IPS-18a (cell line): ENCODE data around the gene JAK2.

Experiments
- H3K27ac ChIP-seq: one replicate; pipeline ENCODE4 v1.5.1; 2013; ENCODE audit warnings: low read length
- H3K27me3 ChIP-seq: one replicate; pipeline ENCODE4 v1.6.1; 2013; ENCODE audit warnings: mild to moderate bottlenecking, low read length; ENCODE audit not compliant: control insufficient read depth, insufficient read depth
- H3K36me3 ChIP-seq: one replicate; pipeline ENCODE4 v1.6.1; 2013; ENCODE audit warnings: low read depth, low read length; ENCODE audit not compliant: control insufficient read depth
- H3K4me1 ChIP-seq: one replicate; pipeline ENCODE4 v1.6.1; 2013; ENCODE audit warnings: low read depth, low read length; ENCODE audit not compliant: control insufficient read depth
- H3K4me3 ChIP-seq: one replicate; pipeline ENCODE4 v1.5.1; 2013; ENCODE audit warnings: low read length
- H3K9ac ChIP-seq: one replicate; pipeline ENCODE4 v1.6.1; 2013; ENCODE audit warnings: mild to moderate bottlenecking, low read length, moderate library complexity
- H3K9me3 ChIP-seq: one replicate; pipeline ENCODE4 v1.6.1; 2013; ENCODE audit warnings: low read depth, low read length; ENCODE audit not compliant: control insufficient read depth

The JAK2 gene

DNA sequence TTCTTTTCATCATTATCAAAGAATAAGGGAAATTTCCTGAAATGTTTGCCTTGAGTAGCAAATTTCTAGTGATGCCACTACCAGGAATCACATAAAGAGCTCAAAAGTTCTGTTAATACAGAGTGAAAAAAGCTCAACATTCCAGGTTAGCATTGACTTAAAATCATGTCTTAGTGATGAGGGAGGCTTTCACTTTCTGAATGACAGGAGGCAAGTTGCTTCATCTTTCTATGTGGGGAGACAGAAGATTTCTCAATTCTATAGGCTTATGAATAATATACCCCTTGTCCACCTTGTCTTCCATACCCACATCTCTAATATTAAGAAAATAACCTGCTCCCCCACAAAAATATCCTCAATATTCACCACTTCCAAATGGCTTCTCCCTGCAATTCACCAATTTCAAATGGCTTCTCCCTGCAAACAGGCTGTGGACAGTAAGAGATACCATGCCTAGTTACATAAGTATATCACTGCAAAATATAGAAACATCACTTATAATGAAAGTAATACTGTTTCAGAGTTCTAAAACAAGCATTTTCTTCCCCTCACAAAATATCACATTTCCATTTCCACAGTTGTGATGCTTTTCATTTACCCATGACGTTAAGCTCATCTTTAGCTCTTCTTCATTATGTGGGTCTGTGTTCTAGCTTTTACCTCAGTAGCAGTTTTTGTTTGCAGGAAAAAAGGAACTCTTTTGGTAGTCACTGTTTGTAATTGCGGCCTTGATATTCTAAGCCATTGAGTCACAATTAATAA, 2.2 kb upstream of the JAK2 start:
- no peaks in the 10 kb centered on the region for H3K36me3 ChIP-seq
- H3K27me3 ChIP-seq: peaks cover 35% of the 10 kb centered on the region
- no peak overlapping the region for H3K4me3 ChIP-seq
- H3K9me3 ChIP-seq: no peaks in the 10 kb centered on the region
- H3K9ac ChIP-seq: no peak overlapping the region
- peaks cover 14% of the 10 kb centered on the region for H3K4me1 ChIP-seq
- no peak overlapping the region for H3K27ac ChIP-seq

DNA sequence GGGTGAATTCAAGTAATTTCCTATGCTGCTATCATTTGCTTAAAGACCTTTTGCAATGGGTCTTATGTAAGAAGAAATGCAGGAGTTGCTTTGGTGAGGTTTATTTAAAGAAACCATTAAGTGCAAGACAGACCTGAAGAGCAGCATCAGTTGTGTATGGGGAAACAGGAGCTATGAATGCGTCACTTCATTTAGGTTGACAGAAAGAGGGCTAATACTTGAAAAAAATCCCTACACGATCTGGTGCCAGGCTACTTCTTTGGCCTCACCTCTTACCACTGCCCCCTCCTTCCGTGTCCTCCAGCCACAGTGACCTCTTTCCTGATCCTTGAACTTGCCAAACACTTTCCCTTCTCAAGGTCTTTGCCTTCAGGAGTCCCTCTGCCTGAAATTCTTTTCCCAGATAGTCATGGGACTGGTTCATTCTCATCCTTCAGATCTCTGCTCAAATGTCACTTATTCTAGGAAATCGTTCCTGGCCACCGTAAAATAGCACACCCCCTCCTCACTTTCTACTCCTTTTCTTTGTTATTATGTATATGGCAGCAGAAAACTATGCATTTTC, 1.4 kb upstream of the JAK2 start:
- Histone ChIP-seq H3K9me3 (no peaks in the 10 kb centered on the region), H3K36me3 (no peaks in the 10 kb centered on the region), H3K4me1 (peaks cover 14% of the 10 kb centered on the region), H3K27me3 (peaks cover 35% of the 10 kb centered on the region), H3K27ac (no peak overlapping the region), H3K4me3 (peak overlapping the region; percentile 80), H3K9ac (peak overlapping the region; percentile 53)

DNA sequence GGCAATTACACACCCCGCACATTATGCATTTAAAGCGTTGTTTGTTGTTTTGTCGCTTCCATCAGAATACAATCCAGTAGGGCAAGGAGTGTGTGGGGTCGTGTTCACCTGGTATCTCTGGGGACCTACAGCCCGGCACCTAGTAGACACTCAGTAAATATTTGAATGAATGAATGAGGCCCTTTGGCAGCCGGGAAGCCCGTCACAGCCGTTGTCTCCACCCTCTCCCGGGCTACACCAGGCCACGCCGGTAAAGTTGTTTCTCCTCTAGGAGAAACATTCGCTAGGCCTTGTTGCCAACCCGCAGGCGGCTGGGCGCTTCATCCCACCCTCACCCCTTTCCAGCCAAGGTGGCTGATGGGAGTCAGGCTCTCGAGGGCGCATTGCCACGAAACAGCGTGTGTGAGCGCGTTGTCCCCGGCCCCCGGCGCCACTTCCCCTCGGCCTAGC, 876 bp upstream of the JAK2 start:
- peaks cover 35% of the 10 kb centered on the region for H3K27me3 ChIP-seq
- peaks cover 14% of the 10 kb centered on the region for H3K4me1 ChIP-seq
- H3K36me3 ChIP-seq: no peaks in the 10 kb centered on the region
- H3K27ac ChIP-seq: no peak overlapping the region
- no peaks in the 10 kb centered on the region for H3K9me3 ChIP-seq
- H3K9ac ChIP-seq: peak overlapping the region; percentile 53
- peak overlapping the region; percentile 80 for H3K4me3 ChIP-seq

DNA sequence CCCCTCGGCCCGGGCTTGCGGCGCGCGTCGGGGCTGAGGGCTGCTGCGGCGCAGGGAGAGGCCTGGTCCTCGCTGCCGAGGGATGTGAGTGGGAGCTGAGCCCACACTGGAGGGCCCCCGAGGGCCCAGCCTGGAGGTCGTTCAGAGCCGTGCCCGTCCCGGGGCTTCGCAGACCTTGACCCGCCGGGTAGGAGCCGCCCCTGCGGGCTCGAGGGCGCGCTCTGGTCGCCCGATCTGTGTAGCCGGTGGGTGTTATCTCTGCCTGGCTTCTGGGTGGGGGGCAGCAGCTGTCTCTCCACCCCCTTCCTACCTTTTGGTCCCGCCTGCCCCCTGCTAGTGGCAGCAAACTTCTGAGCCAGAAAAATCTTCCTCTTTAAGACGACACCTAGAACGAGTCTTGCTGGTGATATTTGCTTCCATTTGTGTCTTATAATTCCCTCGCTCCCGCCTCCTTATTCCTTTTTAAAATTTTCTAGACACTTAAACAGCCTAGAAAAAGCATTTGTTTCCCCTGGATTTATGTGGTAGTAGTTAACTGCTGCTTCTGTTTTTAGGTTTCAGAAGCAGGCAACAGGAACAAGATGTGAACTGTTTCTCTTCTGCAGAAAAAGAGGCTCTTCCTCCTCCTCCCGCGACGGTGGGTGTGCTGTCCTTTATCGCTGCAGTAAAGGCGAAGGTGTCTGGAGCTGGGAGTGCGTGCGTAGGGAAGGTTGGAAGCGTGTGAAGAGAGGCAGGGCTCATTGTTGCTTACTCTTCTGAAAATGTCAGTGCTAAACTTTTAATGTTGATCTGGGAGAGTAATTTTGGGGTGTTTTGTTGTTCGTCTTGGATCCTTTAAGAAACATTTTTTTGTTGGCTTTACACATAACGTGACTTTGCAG, 554 bp downstream of the JAK2 start:
- Histone ChIP-seq H3K27ac (no peak overlapping the region), H3K4me3 (peak overlapping the region; percentile 80), H3K4me1 (peaks cover 14% of the 10 kb centered on the region)

DNA sequence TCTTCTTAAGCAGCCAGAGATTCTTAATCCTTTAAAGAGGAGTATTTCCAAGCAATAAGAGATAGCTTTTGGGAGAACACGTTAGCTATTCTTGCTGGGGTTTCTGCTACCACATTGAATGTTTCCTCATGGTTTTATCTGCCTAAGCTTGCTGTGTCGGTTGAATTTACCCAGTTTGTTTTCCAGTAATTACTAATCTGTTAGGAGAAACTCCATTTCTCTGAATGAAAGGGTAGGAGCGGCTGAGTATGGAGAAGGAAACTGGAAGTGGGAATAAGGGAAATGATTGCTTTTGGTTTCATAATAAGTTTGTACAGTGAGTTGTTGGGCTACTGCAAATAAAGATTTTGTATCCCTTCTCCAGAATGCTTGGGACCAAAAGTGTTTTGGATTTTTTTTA, 1.2 kb downstream of the JAK2 start:
- Histone ChIP-seq H3K9ac (no peak overlapping the region), H3K27ac (no peak overlapping the region)

More for the DNA sequence above, 554 bp downstream of the JAK2 start:
- H3K9me3 ChIP-seq: no peaks in the 10 kb centered on the region
- H3K27me3 ChIP-seq: peaks cover 35% of the 10 kb centered on the region
- peak overlapping the region; percentile 34 for H3K9ac ChIP-seq
- no peaks in the 10 kb centered on the region for H3K36me3 ChIP-seq

DNA sequence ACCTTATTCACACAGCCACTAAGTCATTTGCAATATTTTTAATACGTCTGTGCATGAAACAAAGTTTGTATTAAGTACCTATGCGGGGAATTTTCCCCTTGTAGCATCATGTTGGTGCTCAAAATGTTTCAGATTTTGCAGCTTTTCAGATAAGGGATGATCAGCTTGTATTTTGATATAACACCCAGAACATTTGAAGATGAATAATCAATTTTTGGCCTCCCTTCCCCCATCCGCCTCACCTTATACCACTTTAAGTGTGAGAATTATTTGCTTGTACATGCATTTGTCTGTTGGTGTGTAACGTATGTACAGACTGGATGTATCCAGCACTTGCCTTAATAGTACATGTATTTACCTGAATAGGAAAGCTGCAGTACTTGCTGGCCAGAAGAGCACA, 1.7 kb downstream of the JAK2 start:
- no peaks in the 10 kb centered on the region for H3K36me3 ChIP-seq
- no peak overlapping the region for H3K9ac ChIP-seq
- H3K27me3 ChIP-seq: peaks cover 35% of the 10 kb centered on the region
- no peak overlapping the region for H3K4me3 ChIP-seq
- peaks cover 14% of the 10 kb centered on the region for H3K4me1 ChIP-seq
- no peak overlapping the region for H3K27ac ChIP-seq
- no peaks in the 10 kb centered on the region for H3K9me3 ChIP-seq

More for the DNA sequence above, 1.2 kb downstream of the JAK2 start:
- Histone ChIP-seq H3K4me3 (peak overlapping the region; percentile 80), H3K27me3 (peaks cover 35% of the 10 kb centered on the region), H3K4me1 (peaks cover 14% of the 10 kb centered on the region), H3K9me3 (no peaks in the 10 kb centered on the region), H3K36me3 (no peaks in the 10 kb centered on the region)

DNA sequence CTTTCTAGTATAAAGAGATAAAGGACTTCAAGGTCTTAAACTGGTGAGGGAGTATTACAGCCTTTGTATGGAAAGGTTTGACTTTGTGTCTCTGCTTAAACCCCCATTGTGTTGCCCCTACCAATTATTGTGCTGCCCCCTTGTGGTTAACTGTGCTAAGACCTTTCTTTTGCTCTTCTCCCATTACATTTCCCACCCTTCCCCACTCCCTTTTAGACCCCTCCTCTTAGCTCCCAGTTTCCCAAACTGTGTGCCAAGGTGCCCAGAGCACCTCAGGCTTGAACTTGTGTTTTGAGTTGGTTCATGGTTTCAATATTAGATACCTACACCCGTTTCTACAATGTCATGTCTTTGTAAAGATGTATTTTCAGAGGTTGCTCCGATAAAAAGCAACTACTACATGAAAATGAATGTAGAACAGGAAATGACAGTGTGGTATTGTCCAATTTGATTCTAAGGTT, 2.9 kb downstream of the JAK2 start:
- Histone ChIP-seq H3K9ac (no peak overlapping the region), H3K27ac (no peak overlapping the region), H3K4me1 (peaks cover 14% of the 10 kb centered on the region), H3K36me3 (no peaks in the 10 kb centered on the region), H3K4me3 (no peak overlapping the region), H3K9me3 (no peaks in the 10 kb centered on the region), H3K27me3 (peaks cover 31% of the 10 kb centered on the region)

DNA sequence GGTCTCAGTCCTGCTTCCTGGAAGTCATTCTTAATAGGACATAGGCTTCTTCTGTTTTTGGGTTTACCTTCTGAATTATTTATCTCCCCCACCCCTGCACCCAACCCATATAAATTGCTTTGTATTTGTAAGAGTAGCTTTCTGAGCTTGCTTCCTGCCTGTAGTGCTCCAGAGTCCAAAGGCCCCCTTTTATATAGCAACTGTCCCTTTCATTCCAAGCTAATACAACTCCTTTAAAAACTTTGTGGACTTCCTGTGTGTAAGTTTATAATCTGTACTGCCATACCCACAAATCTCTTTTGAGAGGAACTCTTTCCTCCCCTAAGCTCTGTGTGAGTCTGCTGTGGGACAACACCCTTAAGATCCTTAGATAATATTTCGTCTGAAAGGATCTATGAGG, 7.8 kb downstream of the JAK2 start:
- Histone ChIP-seq H3K9ac (no peak overlapping the region), H3K27me3 (no peaks in the 10 kb centered on the region), H3K27ac (no peak overlapping the region), H3K36me3 (no peaks in the 10 kb centered on the region), H3K9me3 (no peaks in the 10 kb centered on the region), H3K4me1 (peaks cover 8% of the 10 kb centered on the region), H3K4me3 (no peak overlapping the region)

DNA sequence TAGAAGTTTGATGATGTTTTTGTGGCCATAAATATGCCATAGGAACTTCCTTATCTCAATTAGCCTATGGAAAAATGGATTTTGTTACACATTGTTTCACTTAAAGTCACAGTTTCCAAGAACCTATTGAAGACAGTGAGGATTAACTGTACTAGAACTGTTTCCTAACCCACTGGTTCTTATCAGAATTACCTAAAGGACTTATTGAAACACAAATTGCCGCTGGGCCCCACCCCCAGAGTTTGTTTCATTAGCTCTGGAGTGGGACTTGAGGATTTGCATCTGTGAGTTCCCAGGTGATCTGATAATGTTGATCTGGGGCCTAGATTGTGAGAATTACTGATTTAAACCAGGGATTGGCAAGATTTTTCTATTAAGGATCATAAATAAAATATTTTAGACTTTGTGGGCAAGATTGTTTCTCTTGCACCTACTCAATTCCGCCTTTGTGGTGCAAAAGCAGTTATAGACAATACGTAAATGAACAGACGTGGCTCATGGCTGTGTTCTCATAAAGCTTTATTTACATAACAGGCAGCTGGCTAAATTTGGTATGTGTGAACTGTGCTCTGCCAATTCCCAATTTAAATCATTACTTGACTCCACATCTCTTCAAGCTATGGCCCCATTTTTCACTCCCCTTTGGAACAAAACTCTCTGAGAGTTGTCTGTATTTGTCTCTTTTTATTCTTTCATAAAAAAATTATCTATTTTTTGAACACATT, 9.3 kb downstream of the JAK2 start:
- H3K9ac ChIP-seq: no peak overlapping the region
- H3K4me1 ChIP-seq: peaks cover 8% of the 10 kb centered on the region

DNA sequence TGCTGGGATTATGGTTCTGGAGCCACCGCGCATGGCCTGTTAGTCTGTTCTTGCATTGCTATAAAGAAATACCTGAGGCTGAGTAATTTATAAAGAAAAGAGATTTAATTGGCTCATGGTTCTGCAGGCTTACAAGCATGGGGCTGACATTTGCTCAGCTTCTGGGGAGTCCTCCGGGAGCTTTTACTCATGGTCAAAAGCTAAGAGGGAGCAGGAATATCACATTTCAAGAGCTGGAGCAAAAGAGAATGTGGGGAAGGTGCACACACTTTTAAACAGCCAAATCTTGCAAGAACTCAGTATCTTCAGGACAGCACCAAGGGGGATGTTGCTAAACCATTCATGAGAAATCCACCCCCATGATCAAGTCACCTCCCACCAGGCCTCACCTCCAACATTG, 12.1 kb downstream of the JAK2 start:
- H3K36me3 ChIP-seq: no peaks in the 10 kb centered on the region
- H3K4me3 ChIP-seq: no peak overlapping the region
- peaks cover 17% of the 10 kb centered on the region for H3K4me1 ChIP-seq
- no peaks in the 10 kb centered on the region for H3K9me3 ChIP-seq
- H3K27me3 ChIP-seq: no peaks in the 10 kb centered on the region
- no peak overlapping the region for H3K9ac ChIP-seq
- no peak overlapping the region for H3K27ac ChIP-seq

More for the DNA sequence above, 9.3 kb downstream of the JAK2 start:
- Histone ChIP-seq H3K36me3 (no peaks in the 10 kb centered on the region), H3K27me3 (no peaks in the 10 kb centered on the region), H3K9me3 (no peaks in the 10 kb centered on the region), H3K4me3 (no peak overlapping the region), H3K27ac (no peak overlapping the region)

DNA sequence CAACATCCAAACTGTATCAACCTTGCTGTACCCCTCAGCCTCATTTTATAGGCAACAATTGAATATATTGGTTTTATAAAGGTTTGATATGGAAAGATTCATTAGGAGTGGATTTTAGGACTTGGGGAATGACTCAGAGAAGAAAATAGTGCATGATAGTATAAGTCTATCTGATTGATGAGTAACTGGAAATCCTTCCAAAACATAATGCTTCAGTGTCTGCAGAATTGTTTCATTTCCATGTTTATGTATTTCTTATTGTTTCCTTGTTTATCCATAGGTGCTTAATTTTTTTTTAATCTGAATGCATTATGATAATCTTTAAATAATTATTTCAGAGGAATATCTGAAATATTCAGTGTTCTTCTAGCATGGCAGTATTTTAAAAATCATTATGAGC, 12.6 kb downstream of the JAK2 start:
- Histone ChIP-seq H3K4me1 (peaks cover 17% of the 10 kb centered on the region), H3K9ac (no peak overlapping the region), H3K27me3 (no peaks in the 10 kb centered on the region), H3K4me3 (no peak overlapping the region), H3K9me3 (no peaks in the 10 kb centered on the region), H3K27ac (no peak overlapping the region), H3K36me3 (no peaks in the 10 kb centered on the region)
